G401.6 (cell line): ENCODE measurements around the gene ZFP36.
"Not testable (repeated sequence)": the region's sequence is repeated elsewhere in the genome, so short reads cannot be mapped to it uniquely, and the experiment has no call there.

Source experiments
- FAIRE-seq: peaks from 2 replicates; lab custom pipeline; 2012; peaks lifted over from hg19 to GRCh38; lab: Jason Lieb, UNC

Gene ZFP36

GRCh38 chr19:39406656-39407409 lies at the start of gene ZFP36:
Gene ZFP36 (plus strand): TSS chr19:39406847. CDS start chr19:39406905, 58 bp downstream.
- FAIRE-seq: no peak

- FAIRE-seq: no peak
Observed at GRCh38 chr19:39359026-39359425, 47.6 kb upstream of the ZFP36 start.

- FAIRE-seq: no peak
Observed at GRCh38 chr19:39360599-39360998, 46.0 kb upstream of the ZFP36 start.

- no peak for FAIRE-seq
Observed at GRCh38 chr19:39362682-39363657, 43.7 kb upstream of the ZFP36 start.

- no peak for FAIRE-seq
Observed at GRCh38 chr19:39363901-39364457, 42.7 kb upstream of the ZFP36 start.

- FAIRE-seq: no peak
Observed at GRCh38 chr19:39365531-39365930, 41.1 kb upstream of the ZFP36 start.

GRCh38 chr19:39369200-39369599 lies 37.4 kb upstream of the ZFP36 start:
- no peak for FAIRE-seq

GRCh38 chr19:39370735-39371134 lies 35.9 kb upstream of the ZFP36 start:
- FAIRE-seq: no peak

GRCh38 chr19:39372047-39372802 lies 34.4 kb upstream of the ZFP36 start:
- no peak for FAIRE-seq

- FAIRE-seq: no peak
Observed at GRCh38 chr19:39372941-39373340, 33.7 kb upstream of the ZFP36 start.

- no peak for FAIRE-seq
Observed at GRCh38 chr19:39375929-39376328, 30.7 kb upstream of the ZFP36 start.

- FAIRE-seq: no peak
Observed at GRCh38 chr19:39377373-39378362, 29.0 kb upstream of the ZFP36 start.

GRCh38 chr19:39379366-39379765 lies 27.3 kb upstream of the ZFP36 start:
- FAIRE-seq: not testable (repeated sequence)

- FAIRE-seq: no peak
Observed at GRCh38 chr19:39379865-39380396, 26.7 kb upstream of the ZFP36 start.

- FAIRE-seq: no peak
Observed at GRCh38 chr19:39380521-39381502, 25.8 kb upstream of the ZFP36 start.

GRCh38 chr19:39381910-39382611 lies 24.6 kb upstream of the ZFP36 start:
- FAIRE-seq: no peak

- FAIRE-seq: no peak
Observed at GRCh38 chr19:39382991-39383828, 23.4 kb upstream of the ZFP36 start.
